Central memory CD8-positive, alpha-beta T cell (primary cell): ENCODE data around the gene ITGA11.
"Not testable (repeated sequence)": the region's sequence is repeated elsewhere in the genome, so short reads cannot be mapped to it uniquely, and the experiment has no call there.

Experiments used
- ATAC-seq: fragments of 150-1000 bp; cut with Tn5 transposase; replicated peaks from 2 replicates; pipeline ENCODE4 v1.10.0; 2022; ENCODE audit warnings: mild to moderate bottlenecking, moderate FRiP score, moderate number of reproducible peaks; ENCODE audit not compliant: poor library complexity, severe bottlenecking; ENCODE audit errors: extremely low read depth
- DNase-seq, 2 donors: peaks; one replicate each; pipeline ENCODE4 v3.0.0; 2021; ENCODE audit warnings: low spot score in 2 of 2
- H3K27ac Mint-ChIP-seq: one replicate; pipeline ENCODE4 v1.8.0; 2022; ENCODE audit warnings: low read depth, mild to moderate bottlenecking, moderate library complexity, mixed read lengths
- H3K27me3 Mint-ChIP-seq: one replicate; pipeline ENCODE4 v1.8.0; 2022; ENCODE audit warnings: mixed read lengths
- H3K36me3 Mint-ChIP-seq: one replicate; pipeline ENCODE4 v1.8.0; 2022; ENCODE audit warnings: mild to moderate bottlenecking, moderate library complexity, mixed read lengths; ENCODE audit not compliant: insufficient read depth
- H3K4me1 Mint-ChIP-seq: one replicate; pipeline ENCODE4 v1.8.0; 2022; ENCODE audit warnings: mixed read lengths
- H3K4me3 Mint-ChIP-seq: one replicate; pipeline ENCODE4 v1.8.0; 2022; ENCODE audit warnings: mild to moderate bottlenecking, moderate library complexity, mixed read lengths
- H3K9me3 Mint-ChIP-seq: one replicate; pipeline ENCODE4 v1.8.0; 2022; ENCODE audit warnings: mixed read lengths

Gene ITGA11

DNA sequence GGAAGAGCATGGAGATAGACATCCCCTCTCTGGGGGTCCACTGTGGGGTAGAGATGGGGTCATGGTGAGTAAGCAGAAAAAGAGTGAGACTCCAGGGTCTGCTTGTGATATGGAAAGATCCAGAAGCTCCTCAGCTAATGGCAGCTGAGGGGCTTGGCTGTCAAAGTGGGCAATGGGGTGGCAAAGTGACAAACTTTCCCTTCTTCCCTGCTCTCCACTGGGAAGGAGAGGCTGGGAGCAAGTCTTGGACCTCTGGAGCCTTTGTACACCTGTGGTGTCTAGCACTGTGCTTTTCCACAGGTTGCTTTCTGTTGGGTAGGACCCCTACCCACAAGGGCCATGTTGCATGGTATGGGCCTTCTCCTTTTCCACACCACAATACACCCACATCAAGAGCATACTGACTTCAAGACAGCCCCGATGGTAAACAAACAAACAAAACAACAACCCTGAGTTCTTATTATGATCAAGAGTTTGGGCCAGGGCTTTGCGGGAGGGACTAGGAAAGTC lies 3.5 kb downstream of the ITGA11 start:
- Mint-ChIP-seq H3K27me3 (peaks cover 63% of the 10 kb centered on the region), H3K27ac (no peak overlapping the region), H3K4me3 (no peak overlapping the region), H3K9me3 (no peaks in the 10 kb centered on the region), H3K36me3 (peaks cover under 1% of the 10 kb centered on the region), H3K4me1 (no peaks in the 10 kb centered on the region)
- DNase-seq (no peak), ATAC-seq (no peak)

GRCh38 chr15:68427963-68428362 lies 4.0 kb downstream of the ITGA11 start:
- peaks cover 63% of the 10 kb centered on the region for H3K27me3 Mint-ChIP-seq
- DNase-seq (no peak), ATAC-seq (no peak)
- H3K9me3 Mint-ChIP-seq = no peaks in the 10 kb centered on the region
- no peak overlapping the region for H3K4me3 Mint-ChIP-seq
- no peaks in the 10 kb centered on the region for H3K36me3 Mint-ChIP-seq
- no peak overlapping the region for H3K27ac Mint-ChIP-seq
- H3K4me1 Mint-ChIP-seq = no peaks in the 10 kb centered on the region

DNA sequence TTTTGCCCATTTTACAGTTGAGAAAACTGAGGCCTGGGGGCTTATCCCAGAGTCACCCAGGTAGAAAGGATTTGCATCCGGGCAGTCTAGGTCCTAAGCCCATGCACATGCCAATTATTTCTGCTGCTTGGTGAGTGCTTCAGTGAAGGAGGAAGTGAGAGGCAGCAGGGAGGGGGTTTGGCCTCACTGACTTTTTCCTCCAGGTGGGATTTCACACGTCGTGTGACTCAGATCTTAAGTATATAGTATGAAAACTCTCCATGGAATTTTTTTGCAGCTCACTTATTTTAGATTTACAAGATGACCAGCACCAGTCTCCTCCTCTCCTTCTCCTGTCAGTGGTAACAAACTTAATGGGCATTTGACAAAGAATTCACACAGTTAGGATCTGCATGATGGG lies 4.6 kb downstream of the ITGA11 start:
- H3K4me3 Mint-ChIP-seq = no peak overlapping the region
- H3K36me3 Mint-ChIP-seq = no peaks in the 10 kb centered on the region
- H3K9me3 Mint-ChIP-seq = no peaks in the 10 kb centered on the region
- H3K27me3 Mint-ChIP-seq = peaks cover 58% of the 10 kb centered on the region
- no peak for ATAC-seq
- no peaks in the 10 kb centered on the region for H3K4me1 Mint-ChIP-seq
- H3K27ac Mint-ChIP-seq = no peak overlapping the region
- DNase-seq = no peak

- peaks cover 60% of the 10 kb centered on the region for H3K27me3 Mint-ChIP-seq
- H3K4me1 Mint-ChIP-seq = no peaks in the 10 kb centered on the region
Observed at GRCh38 chr15:68426116-68426515, 5.8 kb downstream of the ITGA11 start.

DNA sequence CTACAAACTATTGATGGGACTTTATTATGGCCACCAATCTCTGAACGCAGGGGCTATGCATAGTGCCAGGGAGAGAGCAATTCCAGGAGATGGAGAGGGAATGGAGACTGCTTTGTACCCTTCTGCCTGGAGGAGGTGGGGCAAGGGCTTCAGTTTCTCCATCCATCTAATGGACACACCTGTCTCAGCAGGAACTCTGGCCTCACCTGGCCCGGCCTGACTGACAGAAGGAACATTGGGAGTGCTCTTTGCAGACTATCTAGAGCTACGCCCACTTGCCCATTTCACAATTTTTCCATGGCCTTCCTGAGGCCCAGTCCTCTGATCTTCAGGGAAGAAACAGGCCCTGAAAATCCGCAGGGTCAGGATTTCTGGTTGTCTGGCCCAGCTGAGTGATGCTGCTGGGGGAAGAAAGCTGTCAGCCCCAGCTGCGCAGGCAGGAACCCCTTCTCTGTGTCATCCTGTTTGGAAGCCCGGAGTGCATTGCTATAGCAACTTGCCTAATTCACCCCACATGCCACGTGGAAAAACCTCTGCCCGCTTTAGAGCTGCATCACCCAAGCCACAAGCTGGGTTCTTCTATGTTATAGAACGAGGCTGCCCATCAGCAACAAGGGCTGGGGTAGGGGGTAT lies 6.4 kb downstream of the ITGA11 start:
- DNase-seq (no peak), ATAC-seq (no peak)
- H3K4me1 Mint-ChIP-seq = no peaks in the 10 kb centered on the region
- no peaks in the 10 kb centered on the region for H3K9me3 Mint-ChIP-seq
- H3K27ac Mint-ChIP-seq = no peak overlapping the region
- peaks cover 61% of the 10 kb centered on the region for H3K27me3 Mint-ChIP-seq
- H3K36me3 Mint-ChIP-seq = no peaks in the 10 kb centered on the region
- no peak overlapping the region for H3K4me3 Mint-ChIP-seq

More at GRCh38 chr15:68426116-68426515, 5.8 kb downstream of the ITGA11 start:
- Mint-ChIP-seq H3K36me3 (no peaks in the 10 kb centered on the region), H3K27ac (no peak overlapping the region), H3K4me3 (no peak overlapping the region), H3K9me3 (no peaks in the 10 kb centered on the region)
- ATAC-seq (no peak), DNase-seq (no peak)

DNA sequence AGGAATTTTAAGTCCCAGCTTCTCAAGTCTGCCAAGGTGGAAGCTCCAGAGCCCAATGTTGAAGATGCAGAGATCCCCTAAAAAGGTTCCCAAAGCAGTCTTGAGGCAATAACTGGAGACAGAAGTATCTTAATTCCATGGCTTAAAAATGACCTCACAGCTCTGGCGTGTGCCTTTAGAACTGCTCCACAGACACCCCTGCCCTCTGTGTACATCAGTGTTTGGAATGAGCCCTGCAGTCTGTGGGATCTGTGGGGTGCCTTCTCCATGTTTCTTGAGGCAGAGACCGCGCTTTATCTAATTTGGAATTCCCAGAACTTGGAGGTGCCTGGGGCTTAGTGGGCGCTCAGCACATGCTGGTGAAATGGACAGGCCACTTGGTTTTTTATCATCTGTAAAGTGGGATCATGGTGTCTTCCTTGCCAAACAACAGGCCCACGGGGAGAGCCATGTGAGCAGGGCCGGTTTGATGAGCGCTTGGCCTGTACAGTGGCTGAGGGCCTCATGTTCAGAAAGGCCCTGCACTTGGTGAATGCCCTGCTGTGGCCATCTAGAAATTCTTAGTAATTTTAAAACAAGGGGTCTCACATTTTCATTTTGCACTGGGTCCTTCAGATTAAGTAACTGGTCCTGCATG lies 7.1 kb downstream of the ITGA11 start:
- no peak for DNase-seq
- no peak overlapping the region for H3K4me3 Mint-ChIP-seq
- H3K9me3 Mint-ChIP-seq = no peaks in the 10 kb centered on the region
- H3K4me1 Mint-ChIP-seq = no peaks in the 10 kb centered on the region
- no peak for ATAC-seq
- H3K27ac Mint-ChIP-seq = no peak overlapping the region
- H3K36me3 Mint-ChIP-seq = no peaks in the 10 kb centered on the region
- H3K27me3 Mint-ChIP-seq = peaks cover 57% of the 10 kb centered on the region

GRCh38 chr15:68423359-68424296 lies 8.3 kb downstream of the ITGA11 start:
- no peak for DNase-seq
- Mint-ChIP-seq H3K4me3 (no peak overlapping the region), H3K4me1 (no peaks in the 10 kb centered on the region), H3K9me3 (no peaks in the 10 kb centered on the region), H3K36me3 (no peaks in the 10 kb centered on the region), H3K27me3 (peaks cover 46% of the 10 kb centered on the region), H3K27ac (no peak overlapping the region)
- no peak for ATAC-seq

DNA sequence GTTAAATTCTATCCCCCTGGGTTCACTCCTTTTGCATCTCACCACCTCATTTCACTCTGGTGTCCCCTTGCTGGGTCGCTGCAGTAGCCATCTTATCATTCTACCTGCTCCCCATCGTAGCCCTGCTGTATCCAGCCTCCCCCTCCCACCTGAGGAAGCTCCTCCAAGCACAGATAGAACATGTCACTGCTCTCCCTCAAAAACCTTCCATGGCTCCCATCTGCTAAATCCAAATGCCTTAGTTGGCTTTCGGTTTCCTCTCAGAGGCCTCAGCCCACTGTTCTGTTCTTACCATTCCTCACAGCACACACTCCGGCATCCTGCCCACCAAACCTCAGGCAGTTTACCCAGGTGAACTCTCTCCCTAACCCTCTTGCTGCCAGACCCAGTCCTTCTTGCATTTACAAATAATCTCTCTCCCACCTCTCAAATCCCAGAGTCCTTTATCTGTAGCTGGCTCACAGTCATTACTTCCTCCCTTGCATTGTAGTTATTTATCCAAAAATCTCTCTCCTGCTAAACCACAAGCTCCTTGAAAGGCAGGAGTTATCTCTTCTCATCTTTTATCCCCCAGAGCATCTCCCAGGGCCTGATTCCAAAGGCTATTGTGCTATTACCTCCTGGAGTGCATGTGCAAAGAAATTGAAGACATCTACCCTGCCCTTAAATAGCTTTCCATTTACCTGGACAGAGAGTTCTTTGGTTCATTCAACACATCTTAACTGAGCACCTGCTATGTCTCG lies 9.4 kb downstream of the ITGA11 start:
- not testable (repeated sequence) for H3K4me1 Mint-ChIP-seq, H3K9me3 Mint-ChIP-seq, DNase-seq, H3K36me3 Mint-ChIP-seq, H3K4me3 Mint-ChIP-seq, ATAC-seq, H3K27ac Mint-ChIP-seq
- H3K27me3 Mint-ChIP-seq = peaks cover 35% of the 10 kb centered on the region

DNA sequence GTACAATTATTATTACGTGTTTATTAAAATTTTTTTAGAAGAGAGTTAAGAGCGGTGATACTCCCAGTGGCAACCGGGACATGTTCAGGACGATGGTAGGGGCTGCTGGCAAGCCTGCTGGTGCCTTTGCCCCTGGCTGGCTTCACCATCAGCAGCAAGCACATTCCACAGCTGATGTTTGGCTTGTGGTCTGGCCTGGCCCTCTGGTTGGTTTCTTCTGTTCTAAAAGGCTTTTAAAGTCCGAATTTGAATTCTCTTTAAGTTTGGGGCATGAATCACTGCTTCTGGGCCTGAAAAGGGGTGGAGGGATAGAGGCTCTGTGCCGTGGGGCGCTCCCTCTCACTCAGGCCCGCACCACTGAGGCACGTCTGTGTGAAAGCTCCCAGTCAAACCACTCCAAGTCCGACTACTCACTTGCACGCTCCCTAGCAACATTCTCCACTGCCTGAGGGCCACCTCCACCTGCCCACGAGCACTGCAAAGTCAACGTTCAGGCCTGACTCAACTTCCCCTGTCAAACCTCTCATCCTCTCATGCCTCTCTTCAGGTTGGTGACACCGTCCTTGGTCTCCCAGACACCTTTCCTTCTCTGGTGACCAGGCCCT lies 10.1 kb downstream of the ITGA11 start:
- no peaks in the 10 kb centered on the region for H3K36me3 Mint-ChIP-seq
- H3K9me3 Mint-ChIP-seq = no peaks in the 10 kb centered on the region
- ATAC-seq (no peak), DNase-seq (no peak)
- H3K27me3 Mint-ChIP-seq = peaks cover 28% of the 10 kb centered on the region
- no peak overlapping the region for H3K27ac Mint-ChIP-seq
- H3K4me1 Mint-ChIP-seq = no peaks in the 10 kb centered on the region
- no peak overlapping the region for H3K4me3 Mint-ChIP-seq

DNA sequence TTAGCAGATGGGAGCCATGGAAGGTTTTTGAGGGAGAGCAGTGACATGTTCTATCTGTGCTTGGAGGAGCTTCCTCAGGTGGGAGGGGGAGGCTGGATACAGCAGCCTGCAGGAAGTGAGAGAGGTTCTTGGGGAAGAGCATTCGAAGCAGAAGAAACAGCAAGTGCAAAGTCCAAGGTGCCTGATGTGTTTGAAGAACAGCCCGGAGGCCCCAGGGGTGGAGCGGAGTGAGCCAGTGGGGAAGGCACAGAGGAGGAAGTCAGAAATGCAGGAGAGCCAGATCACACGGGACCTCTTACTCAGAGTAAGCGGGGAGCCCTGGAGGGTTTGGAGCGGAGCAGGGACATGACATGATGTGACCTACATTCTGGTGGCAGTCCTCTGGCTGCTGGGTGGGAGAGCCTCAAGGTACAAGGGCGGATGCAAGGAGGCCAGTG lies 10.8 kb downstream of the ITGA11 start:
- DNase-seq = no peak
- no peaks in the 10 kb centered on the region for H3K9me3 Mint-ChIP-seq
- H3K27ac Mint-ChIP-seq = no peak overlapping the region
- no peak overlapping the region for H3K4me3 Mint-ChIP-seq
- H3K4me1 Mint-ChIP-seq = no peaks in the 10 kb centered on the region
- peaks cover 28% of the 10 kb centered on the region for H3K27me3 Mint-ChIP-seq
- no peaks in the 10 kb centered on the region for H3K36me3 Mint-ChIP-seq
- no peak for ATAC-seq

DNA sequence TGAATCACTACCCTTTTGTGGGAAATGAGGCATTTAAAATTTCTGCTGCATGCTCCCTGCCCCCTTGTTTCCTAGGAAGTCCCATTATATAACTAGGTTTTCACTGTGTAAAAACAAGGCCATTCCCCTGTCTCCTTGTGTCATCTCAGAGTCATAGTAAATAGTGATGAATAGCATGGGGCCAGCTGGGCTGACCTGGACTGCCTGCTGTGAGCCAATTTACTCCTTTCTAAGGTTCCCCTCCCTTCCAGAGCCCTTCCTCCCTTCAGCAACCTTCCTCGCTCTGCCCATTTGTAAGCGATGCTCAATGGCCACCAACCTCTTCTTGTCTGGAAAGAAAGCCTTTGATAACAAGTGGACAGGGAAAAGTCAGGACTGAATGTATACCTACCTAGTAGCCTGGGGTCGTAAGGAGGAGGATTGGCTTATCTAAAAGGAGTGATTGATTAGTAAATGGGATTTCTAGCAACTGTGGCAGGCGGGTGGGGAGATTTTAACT lies 11.7 kb downstream of the ITGA11 start:
- Mint-ChIP-seq H3K36me3 (no peaks in the 10 kb centered on the region), H3K4me1 (no peaks in the 10 kb centered on the region), H3K27ac (no peak overlapping the region), H3K4me3 (no peak overlapping the region), H3K9me3 (no peaks in the 10 kb centered on the region), H3K27me3 (peaks cover 28% of the 10 kb centered on the region)
- ATAC-seq = no peak
- DNase-seq = no peak
